PC-9 (cell line): Measurements from ENCODE around the gene CIITA. TPM values are rescaled to one million over a fixed set of nuclear protein-coding genes. Genes with fewer than 3 reads are reported as not detected.
A peak's percentile ranks its signal among the peaks of the same experiment; 100 is the strongest.

Experiments
- BruUV-seq: library from RNA; stranded (reverse); fragments of 400-500 nt; replicated peaks from 2 replicates; lab custom pipeline; 2021; lab: Mats Ljungman, UMichigan
- CTCF ChIA-PET: fragments of 300-600 bp; sonication (Branson Sonifier 250); formaldehyde crosslinking; loops from one replicate; lab custom pipeline; 2022; ENCODE audit warnings: antibody characterized with exemption; lab: Charles Lee
- POLR2A ChIA-PET: fragments of 300-600 bp; sonication (Branson Sonifier 250); formaldehyde crosslinking; loops from one replicate; lab custom pipeline; 2022; ENCODE audit warnings: antibody characterized with exemption; ENCODE audit not compliant: unreplicated experiment; lab: Charles Lee
- DNase-seq, 2 experiments: peaks; one replicate each; pipeline versions ENCODE4 v3.0.0 to v3.0.0-alpha.2; 2015 to 2022; ENCODE audit warnings: mixed read lengths in 1 of 2
- H2AFZ ChIP-seq: fragments of 200-600 bp; sonication (generic); 2 replicates; pipeline ENCODE4 v1.8.1; 2017; ENCODE audit warnings: antibody characterized with exemption
- H3F3A ChIP-seq: fragments of 200-600 bp; sonication (generic); 2 replicates; pipeline ENCODE4 v1.8.1; 2017; ENCODE audit warnings: antibody characterized with exemption, mild to moderate bottlenecking, low read depth; ENCODE audit not compliant: insufficient read depth
- H3K27ac ChIP-seq: fragments of 200-600 bp; sonication (generic); 2 replicates; pipeline ENCODE4 v1.6.1; 2016; ENCODE audit warnings: mixed run types
- H3K27me3 ChIP-seq: fragments of 200-600 bp; sonication (generic); 2 replicates; pipeline ENCODE4 v1.6.1; 2016; ENCODE audit warnings: low read depth, mixed run types; ENCODE audit not compliant: insufficient read depth
- H3K36me3 ChIP-seq: fragments of 200-600 bp; sonication (generic); 2 replicates; pipeline ENCODE4 v1.6.1; 2016; ENCODE audit warnings: low read depth, mixed run types
- H3K4me1 ChIP-seq: fragments of 200-600 bp; sonication (generic); replicated peaks from 2 replicates; pipeline ENCODE4 v1.6.1; 2016; ENCODE audit warnings: mixed run types; ENCODE audit not compliant: insufficient read depth
- H3K4me2 ChIP-seq: fragments of 200-600 bp; sonication (generic); 2 replicates; pipeline ENCODE4 v1.6.1; 2017; ENCODE audit warnings: mixed run types
- H3K4me3 ChIP-seq: fragments of 200-600 bp; sonication (generic); 2 replicates; pipeline ENCODE4 v1.6.1; 2016; ENCODE audit warnings: mixed run types
- H3K79me2 ChIP-seq: fragments of 200-600 bp; sonication (generic); 2 replicates; pipeline ENCODE4 v1.6.1; 2017; ENCODE audit warnings: low read depth, mixed run types
- H3K9me2 ChIP-seq: fragments of 200-600 bp; sonication (generic); 2 replicates; pipeline ENCODE4 v1.8.1; 2017; ENCODE audit warnings: mild to moderate bottlenecking; ENCODE audit not compliant: insufficient read depth
- H3K9me3 ChIP-seq: fragments of 200-600 bp; sonication (generic); 2 replicates; pipeline ENCODE4 v1.8.1; 2016; ENCODE audit warnings: low read depth; ENCODE audit not compliant: insufficient read depth
- H4K20me1 ChIP-seq: fragments of 200-600 bp; sonication (generic); 2 replicates; pipeline ENCODE4 v1.8.1; 2017; ENCODE audit not compliant: insufficient read depth
- CTCF ChIP-seq: fragments of 200-600 bp; sonication (generic); conservative IDR thresholded peaks from 2 replicates; pipeline ENCODE4 v1.6.1; 2017; ENCODE audit warnings: mixed run types, antibody characterized with exemption, mild to moderate bottlenecking, moderate library complexity
- EZH2 ChIP-seq: fragments of 200-600 bp; sonication (generic); IDR thresholded peaks from 2 replicates; pipeline ENCODE4 v1.8.0; 2017; ENCODE audit warnings: antibody characterized with exemption, low read depth
- intact Hi-C: fragments of 100-400 bp; cut with micrococcal nuclease; formaldehyde crosslinking; loops from one replicate; pipeline ENCODE4 v1.10.0; 2022; ENCODE audit not compliant: unreplicated experiment
- total RNA-seq: library from RNA; stranded (reverse); gene quantifications from 2 replicates; pipeline ENCODE4 v1.2.3, GENCODE V29; 2021

CIITA gene
- total RNA-seq, 1 experiment from 2014 or later = 1.7 TPM

- Histone ChIP-seq H3K27me3 (no peaks in the 10 kb centered on the region), H2AFZ (no peak overlapping the region), H3K9me3 (peaks cover 4% of the 10 kb centered on the region; the same call in 1 of the 2 replicates), H3K79me2 (no peaks in the 10 kb centered on the region), H3K4me3 (no peak overlapping the region), H4K20me1 (no peaks in the 10 kb centered on the region), H3F3A (no peaks in the 10 kb centered on the region), H3K4me2 (no peak overlapping the region), H3K9me2 (no peaks in the 10 kb centered on the region), H3K36me3 (no peaks in the 10 kb centered on the region), H3K4me1 (peaks cover 13% of the 10 kb centered on the region), H3K27ac (no peak overlapping the region)
- no TSS peak for BruUV-seq
- TF ChIP-seq CTCF (no peak), EZH2 (no peak)
- ChIA-PET CTCF (no interaction called here), POLR2A (no interaction called here)
- no peak for DNase-seq
- intact Hi-C loops = no loop called here
These were observed 26.5 kb upstream of the CIITA start for GRCh38 chr16:10850478-10850850.

DNA sequence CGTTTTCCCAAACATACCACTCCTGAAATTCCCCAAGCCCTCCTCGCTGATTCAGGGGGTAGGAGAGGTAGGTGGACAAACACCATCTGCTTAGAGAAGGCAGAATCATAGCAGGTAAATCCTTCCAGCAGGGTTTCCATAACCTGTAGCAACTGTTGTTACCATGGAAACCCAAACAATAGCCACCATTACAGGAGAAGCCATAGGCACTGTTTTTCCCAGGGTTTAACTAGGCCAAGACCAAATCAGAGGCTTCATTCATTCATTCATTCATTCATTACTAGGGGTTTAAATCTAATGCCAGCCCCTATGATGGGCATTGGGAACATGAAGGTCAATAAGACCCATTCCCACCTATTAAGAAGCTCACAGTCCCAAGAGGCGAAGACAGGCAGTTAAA, 25.5 kb upstream of the CIITA start:
- Histone ChIP-seq H3K4me1 (peaks cover 13% of the 10 kb centered on the region), H3K9me2 (no peaks in the 10 kb centered on the region), H3K27me3 (no peaks in the 10 kb centered on the region), H3K36me3 (no peaks in the 10 kb centered on the region), H3K79me2 (no peaks in the 10 kb centered on the region), H3K4me3 (no peak overlapping the region), H4K20me1 (no peaks in the 10 kb centered on the region), H2AFZ (no peak overlapping the region), H3K9me3 (peaks cover 4% of the 10 kb centered on the region; the same call in 1 of the 2 replicates), H3F3A (no peaks in the 10 kb centered on the region), H3K27ac (no peak overlapping the region), H3K4me2 (no peak overlapping the region)
- no peak for TF ChIP-seq EZH2
- no peak for TF ChIP-seq CTCF
- CTCF ChIA-PET = no interaction called here
- BruUV-seq = no TSS peak
- intact Hi-C loops = no loop called here
- POLR2A ChIA-PET = no interaction called here
- no peak for DNase-seq

DNA sequence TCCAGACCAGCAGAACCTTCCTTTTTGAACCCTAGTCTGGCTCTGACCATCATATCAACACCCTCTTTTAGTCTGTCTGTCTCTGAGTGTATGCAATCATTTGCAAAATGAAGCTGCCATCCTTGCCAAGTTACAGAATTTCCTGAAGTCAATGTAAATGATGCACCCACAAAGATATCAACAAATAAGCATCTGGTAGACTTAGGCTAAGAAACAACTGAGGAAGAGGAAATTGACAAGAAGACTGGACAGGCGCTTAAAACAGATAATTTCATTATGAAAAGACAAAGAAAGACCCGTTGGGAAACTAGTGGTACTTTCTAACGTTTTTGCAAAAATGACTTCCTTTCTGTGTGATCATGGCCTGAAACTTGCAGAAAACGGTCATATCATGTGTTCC, 24.7 kb upstream of the CIITA start:
- Histone ChIP-seq H3K4me3 (no peak overlapping the region), H4K20me1 (no peaks in the 10 kb centered on the region), H3F3A (no peaks in the 10 kb centered on the region), H3K27me3 (no peaks in the 10 kb centered on the region), H3K27ac (no peak overlapping the region), H3K9me3 (peaks cover 4% of the 10 kb centered on the region; the same call in 1 of the 2 replicates), H2AFZ (no peak overlapping the region), H3K4me2 (peak overlapping the region; percentile 48), H3K79me2 (no peaks in the 10 kb centered on the region), H3K36me3 (no peaks in the 10 kb centered on the region), H3K9me2 (no peaks in the 10 kb centered on the region), H3K4me1 (peaks cover 13% of the 10 kb centered on the region)
- ChIA-PET CTCF (no interaction called here), POLR2A (no interaction called here)
- no TSS peak for BruUV-seq
- DNase-seq = no peak
- no peak for TF ChIP-seq EZH2
- TF ChIP-seq CTCF = no peak
- intact Hi-C loops = no loop called here
